ENCODE measurements around the gene ARNT2. TPM values are rescaled to one million over a fixed set of nuclear protein-coding genes. Genes with fewer than 3 reads are reported as not detected.

Gene ARNT2
- total and polyA plus RNA-seq, 4 donors: 2.0 to 12.2 (median 5.5) TPM

- DNase-seq (no peak), ATAC-seq (ENCODE audit: insufficient read depth, low FRiP score) (no peak)
- no peaks in the 10 kb centered on the region for H3K27me3 ChIP-seq (ENCODE audit: control insufficient read depth in 3 of 3, insufficient read depth in 3 of 3, low read length in 2 of 3)
- H3K4me1 ChIP-seq (ENCODE audit: control insufficient read depth in 5 of 5, insufficient read depth in 5 of 5, low read length in 5 of 5): peaks cover 0 to 16% (median 10%) of the 10 kb centered on the region in 5 donors
- H3K4me3 ChIP-seq: no peak overlapping the region
- H3K27ac ChIP-seq (ENCODE audit: low read depth in 1 of 2, low read length in 1 of 2): peak overlapping the region in 1 of 2 donors; percentile 1
- H3K9me3 ChIP-seq (ENCODE audit: control insufficient read depth in 4 of 4, insufficient read depth in 3 of 4, low read length in 3 of 4): peaks cover 0 to 4% (median 1%) of the 10 kb centered on the region in 4 donors
- peaks cover 0 to 18% (median 0%) of the 10 kb centered on the region in 4 donors for H3K36me3 ChIP-seq (ENCODE audit: control insufficient read depth in 4 of 4, insufficient read depth in 4 of 4, low read length in 4 of 4)
- TF ChIP-seq CTCF (IDR thresholded peaks at IDR 0.05; ENCODE audit: control extremely low read depth, extremely low read depth): no peak
- no peak overlapping the region for H3K9ac ChIP-seq (ENCODE audit: insufficient read depth in 1 of 2, low read length in 2 of 2)
- 68 to 74% methylated on average over 5 of the region's 5 CpGs for WGBS, 2 donors
Observed at GRCh38 chr15:80507131-80507530, 102.9 kb downstream of the ARNT2 start.

- no peak for ATAC-seq (ENCODE audit: insufficient read depth, low FRiP score)
Observed at GRCh38 chr15:80507638-80508316, 103.6 kb downstream of the ARNT2 start.

GRCh38 chr15:80508783-80509182 is 104.6 kb downstream of the ARNT2 start:
- peaks cover 0 to 16% (median 0%) of the 10 kb centered on the region in 5 donors for H3K4me1 ChIP-seq (ENCODE audit: control insufficient read depth in 5 of 5, insufficient read depth in 5 of 5, low read length in 5 of 5)
- no peak for ATAC-seq (ENCODE audit: insufficient read depth, low FRiP score)
- TF ChIP-seq CTCF (IDR thresholded peaks at IDR 0.05; ENCODE audit: control extremely low read depth, extremely low read depth): no peak
- DNase-seq: no peak
- H3K4me3 ChIP-seq: no peak overlapping the region
- 66 to 95% methylated on average over 4 of the region's 4 CpGs for WGBS, 2 donors
- H3K36me3 ChIP-seq (ENCODE audit: control insufficient read depth in 4 of 4, insufficient read depth in 4 of 4, low read length in 4 of 4): peaks cover 0 to 15% (median 1%) of the 10 kb centered on the region in 4 donors
- H3K27ac ChIP-seq (ENCODE audit: low read depth in 1 of 2, low read length in 1 of 2): no peak overlapping the region
- H3K9me3 ChIP-seq (ENCODE audit: control insufficient read depth in 4 of 4, insufficient read depth in 3 of 4, low read length in 3 of 4): peaks cover 0 to 4% (median 1%) of the 10 kb centered on the region in 4 donors
- H3K9ac ChIP-seq (ENCODE audit: insufficient read depth in 1 of 2, low read length in 2 of 2): no peak overlapping the region
- no peaks in the 10 kb centered on the region for H3K27me3 ChIP-seq (ENCODE audit: control insufficient read depth in 3 of 3, insufficient read depth in 3 of 3, low read length in 2 of 3)

More at GRCh38 chr15:80507638-80508316, 103.6 kb downstream of the ARNT2 start:
- TF ChIP-seq CTCF (IDR thresholded peaks at IDR 0.05; ENCODE audit: control extremely low read depth, extremely low read depth): no peak
- Histone ChIP-seq H3K9me3 (ENCODE audit: control insufficient read depth in 4 of 4, insufficient read depth in 3 of 4, low read length in 3 of 4) (peaks cover 0 to 4% (median 1%) of the 10 kb centered on the region in 4 donors), H3K27ac (ENCODE audit: low read depth in 1 of 2, low read length in 1 of 2) (peak overlapping the region in 1 of 2 donors; percentile 1), H3K4me1 (ENCODE audit: control insufficient read depth in 5 of 5, insufficient read depth in 5 of 5, low read length in 5 of 5) (peaks cover 0 to 16% (median 5%) of the 10 kb centered on the region in 5 donors), H3K27me3 (ENCODE audit: control insufficient read depth in 3 of 3, insufficient read depth in 3 of 3, low read length in 2 of 3) (no peaks in the 10 kb centered on the region), H3K9ac (ENCODE audit: insufficient read depth in 1 of 2, low read length in 2 of 2) (no peak overlapping the region), H3K4me3 (no peak overlapping the region), H3K36me3 (ENCODE audit: control insufficient read depth in 4 of 4, insufficient read depth in 4 of 4, low read length in 4 of 4) (peaks cover 0 to 18% (median 0%) of the 10 kb centered on the region in 4 donors)
- WGBS, 2 donors: 69 to 82% methylated on average over 18 of the region's 18 CpGs
- peak; percentile 79 to 96 (median 96) for DNase-seq
